IMR-90 (cell line): ENCODE results near the gene ABR. TPM values are rescaled to one million over a fixed set of nuclear protein-coding genes. Genes with fewer than 3 reads are reported as not detected.

Experiments
- ATAC-seq: fragments of 200-7000 bp; cut with Tn5 transposase; 2 replicates; pipeline ENCODE4 v1.9.1; 2020; ENCODE audit warnings: low read depth, mild to moderate bottlenecking, moderate library complexity
- BruUV-seq: library from RNA; stranded (reverse); fragments of 400-500 nt; replicated peaks from 2 replicates; lab custom pipeline; 2021; lab: Mats Ljungman, UMichigan
- CTCF ChIA-PET: fragments of 300-600 bp; formaldehyde crosslinking; extraction: SDS; loops from one replicate; lab custom pipeline; 2021; ENCODE audit warnings: antibody characterized with exemption; lab: Yijun Ruan, JAX
- POLR2A ChIA-PET: fragments of 300-600 bp; sonication (Branson Sonifier 250); formaldehyde crosslinking; loops from one replicate; lab custom pipeline; 2022; ENCODE audit warnings: antibody characterized with exemption; ENCODE audit not compliant: unreplicated experiment; lab: Charles Lee
- DNase-seq: peaks from one replicate; pipeline ENCODE4 v3.0.0; 2013
- H2AFZ ChIP-seq: replicated peaks from 2 replicates; pipeline ENCODE3; 2013; ENCODE audit warnings: low read length, mild to moderate bottlenecking; ENCODE audit not compliant: poor library complexity
- H2AK5ac ChIP-seq: 2 replicates; pipeline ENCODE4 v1.6.1; 2013; ENCODE audit warnings: low read depth, low read length, inconsistent platforms
- H2AK9ac ChIP-seq: replicated peaks from 2 replicates; pipeline ENCODE3; 2013; ENCODE audit warnings: mild to moderate bottlenecking, low read depth, low read length, moderate library complexity; ENCODE audit not compliant: poor library complexity
- H2BK120ac ChIP-seq: 2 replicates; pipeline ENCODE4 v1.6.1; 2013; ENCODE audit warnings: low read depth, low read length, inconsistent platforms
- H2BK15ac ChIP-seq: 3 replicates; pipeline ENCODE4 v1.6.1; 2013; ENCODE audit warnings: low read depth, low read length, inconsistent platforms
- H2BK20ac ChIP-seq: 2 replicates; pipeline ENCODE4 v1.6.1; 2013; ENCODE audit warnings: low read depth, mild to moderate bottlenecking, inconsistent platforms, low read length, moderate library complexity
- H2BK5ac ChIP-seq: 2 replicates; pipeline ENCODE4 v1.6.1; 2013; ENCODE audit warnings: mild to moderate bottlenecking, low read depth, low read length, inconsistent platforms; ENCODE audit not compliant: poor library complexity, severe bottlenecking
- H3K14ac ChIP-seq: replicated peaks from 2 replicates; pipeline ENCODE4 v1.6.1; 2013; ENCODE audit warnings: low read depth, low read length, inconsistent platforms
- H3K18ac ChIP-seq: 2 replicates; pipeline ENCODE4 v1.6.1; 2013; ENCODE audit warnings: low read depth, low read length, control low read depth
- H3K23ac ChIP-seq: 2 replicates; pipeline ENCODE4 v1.6.1; 2013; ENCODE audit warnings: low read depth, low read length, inconsistent platforms
- H3K27ac ChIP-seq: 2 replicates; pipeline ENCODE4 v1.5.1; 2013; ENCODE audit warnings: mild to moderate bottlenecking, control low read depth, low read length; ENCODE audit not compliant: insufficient read depth
- H3K27me3 ChIP-seq: 2 replicates; pipeline ENCODE4 v1.6.1; 2013; ENCODE audit warnings: low read length; ENCODE audit not compliant: control insufficient read depth, insufficient read depth
- H3K36me3 ChIP-seq: 2 replicates; pipeline ENCODE4 v1.6.1; 2013; ENCODE audit warnings: low read length, mixed read lengths; ENCODE audit not compliant: control insufficient read depth, insufficient read depth
- H3K4ac ChIP-seq: 2 replicates; pipeline ENCODE4 v1.6.1; 2013; ENCODE audit warnings: low read depth, low read length, inconsistent platforms
- H3K4me1 ChIP-seq: 2 replicates; pipeline ENCODE4 v1.6.1; 2013; ENCODE audit warnings: low read length, mixed read lengths; ENCODE audit not compliant: control insufficient read depth, insufficient read depth
- H3K4me2 ChIP-seq: 2 replicates; pipeline ENCODE4 v1.6.1; 2013; ENCODE audit warnings: low read depth, mild to moderate bottlenecking, control low read depth, low read length, moderate library complexity
- H3K4me3 ChIP-seq: 2 replicates; pipeline ENCODE4 v1.5.1; 2013; ENCODE audit warnings: low read depth, mild to moderate bottlenecking, control low read depth, low read length, moderate library complexity; ENCODE audit not compliant: insufficient read depth
- H3K56ac ChIP-seq: 2 replicates; pipeline ENCODE4 v1.6.1; 2013; ENCODE audit warnings: low read length, inconsistent platforms; ENCODE audit not compliant: insufficient read depth; ENCODE audit errors: extremely low read depth
- H3K79me1 ChIP-seq, 2 experiments: 2 replicates each; pipeline ENCODE4 v1.6.1; 2013; ENCODE audit warnings: low read length in 2 of 2, inconsistent platforms in 1 of 2, low read depth in 1 of 2
- H3K9ac ChIP-seq: 2 replicates; pipeline ENCODE4 v1.6.1; 2013; ENCODE audit warnings: low read depth, low read length, control low read depth
- H3K9me1 ChIP-seq: 2 replicates; pipeline ENCODE4 v1.6.1; 2013; ENCODE audit warnings: low read length, inconsistent platforms; ENCODE audit not compliant: insufficient read depth
- H3K9me3 ChIP-seq: 2 replicates; pipeline ENCODE4 v1.6.1; 2013; ENCODE audit warnings: low read length; ENCODE audit not compliant: control insufficient read depth, insufficient read depth
- H4K20me1 ChIP-seq: 2 replicates; pipeline ENCODE4 v1.6.1; 2013; ENCODE audit warnings: low read length, inconsistent platforms; ENCODE audit not compliant: insufficient read depth
- H4K5ac ChIP-seq: 2 replicates; pipeline ENCODE4 v1.6.1; 2013; ENCODE audit warnings: mild to moderate bottlenecking, low read depth, low read length, control low read depth
- H4K8ac ChIP-seq, 2 experiments: 2 replicates each; pipeline ENCODE4 v1.6.1; 2013; ENCODE audit warnings: low read depth in 2 of 2, low read length in 2 of 2, control low read depth in 1 of 2, inconsistent platforms in 1 of 2
- H4K91ac ChIP-seq: 2 replicates; pipeline ENCODE4 v1.6.1; 2013; ENCODE audit warnings: low read depth, low read length, inconsistent platforms; ENCODE audit not compliant: insufficient read depth
- BHLHE40 ChIP-seq: fragments of 150-350 bp; IDR thresholded peaks from 2 replicates; pipeline ENCODE4 v1.6.1; 2016; ENCODE audit warnings: mild to moderate bottlenecking, low read depth, low read length
- CHD1 ChIP-seq: IDR thresholded peaks from 2 replicates; pipeline ENCODE4 v1.6.1; 2012; ENCODE audit warnings: low read depth, low read length, improper control_type of control experiment
- FOS ChIP-seq: fragments of 150-350 bp; IDR thresholded peaks from 2 replicates; pipeline ENCODE4 v1.6.1; 2016; ENCODE audit warnings: low read depth, low read length
- MAFK ChIP-seq: IDR thresholded peaks from 2 replicates; pipeline ENCODE4 v1.6.1; 2012; ENCODE audit warnings: low read depth, low read length, improper control_type of control experiment
- MAZ ChIP-seq: IDR thresholded peaks from 2 replicates; pipeline ENCODE4 v1.6.1; 2012; ENCODE audit warnings: low read depth, mild to moderate bottlenecking, low read length, improper control_type of control experiment, moderate library complexity, borderline replicate concordance
- MXI1 ChIP-seq: IDR thresholded peaks from 2 replicates; pipeline ENCODE4 v1.6.1; 2012; ENCODE audit warnings: low read depth, mild to moderate bottlenecking, low read length, moderate library complexity, borderline replicate concordance
- NFE2L2 ChIP-seq: fragments of 150-350 bp; IDR thresholded peaks from 2 replicates; pipeline ENCODE4 v1.6.1; 2016; ENCODE audit warnings: low read depth, mild to moderate bottlenecking, low read length
- POLR2A ChIP-seq: IDR thresholded peaks from 2 replicates; pipeline ENCODE4 v1.6.1; 2012; ENCODE audit warnings: mild to moderate bottlenecking, low read depth, low read length
- RAD21 ChIP-seq: IDR thresholded peaks from 2 replicates; pipeline ENCODE4 v1.6.1; 2012; ENCODE audit warnings: low read length, improper control_type of control experiment
- RFX5 ChIP-seq: IDR thresholded peaks from 2 replicates; pipeline ENCODE4 v1.8.0; 2012; ENCODE audit warnings: low read depth, mild to moderate bottlenecking, low read length, moderate library complexity
- SMC3 ChIP-seq: fragments of 150-350 bp; IDR thresholded peaks from 2 replicates; pipeline ENCODE4 v1.6.1; 2016; ENCODE audit warnings: low read depth, mild to moderate bottlenecking, antibody characterized with exemption, low read length, moderate library complexity
- WGBS, 2 experiments: methylation state at CpG; one replicate each; pipeline versions ENCODE4 v1.1.5 to v1.1.7; 2013; ENCODE audit warnings: missing lambda C conversion rate in 2 of 2; ENCODE audit not compliant: insufficient read length in 1 of 2; ENCODE audit errors: extremely low coverage in 2 of 2; 5-methylcytosine and 5-hydroxymethylcytosine counted together
- dilution Hi-C: fragments of 300-500 bp; cut with HindIII; formaldehyde crosslinking; loops from one replicate; pipeline ENCODE4 v1.14.3; 2018; ENCODE audit warnings: low sequenced_read_pairs; ENCODE audit not compliant: unreplicated experiment
- in situ Hi-C: fragments of 300-500 bp; cut with MboI; formaldehyde crosslinking; loops from 3 replicates; pipeline ENCODE4 v1.14.3; 2019; ENCODE audit warnings: low sequenced_read_pairs, inconsistent platforms, mixed read lengths
- intact Hi-C: fragments of 100-400 bp; cut with micrococcal nuclease; formaldehyde crosslinking; loops from 2 replicates; pipeline ENCODE4 v1.10.0; 2022
- polyA plus RNA-seq, 3 experiments: library from polyadenylated mRNA; depleted of rRNA; stranded (reverse); fragments of >200 nt; gene quantifications; 2 replicates each; pipeline ENCODE4 v1.2.3, GENCODE V29; 2012; ENCODE audit warnings: low replicate concordance in 1 of 3
- total RNA-seq: library from RNA; depleted of rRNA; stranded (reverse); fragments of >200 nt; gene quantifications from 2 replicates; pipeline ENCODE4 v1.2.3, GENCODE V29; 2012
- TF ChIP-seq, protein P1 (sequence below): conservative IDR thresholded peaks from 2 replicates; pipeline ENCODE4 v1.5.1; 2012; ENCODE audit warnings: mild to moderate bottlenecking, low read depth, low read length, improper control_type of control experiment
- TF ChIP-seq, protein P2 (sequence below): fragments of 150-350 bp; IDR thresholded peaks from 2 replicates; pipeline ENCODE4 v1.6.1; 2017; ENCODE audit warnings: mild to moderate bottlenecking, antibody characterized with exemption, low read length, low read depth
- TF ChIP-seq, protein P3 (sequence below): fragments of 150-350 bp; IDR thresholded peaks from 2 replicates; pipeline ENCODE4 v1.6.1; 2016; ENCODE audit warnings: low read depth, mild to moderate bottlenecking, low read length, moderate library complexity, borderline replicate concordance

ABR gene
- total and polyA plus RNA-seq, 2 of the 4 experiments (the other 2 are of a cell fraction) = 28.3 to 79.7 TPM

GRCh38 chr17:1226308-1226707, 46.5 kb upstream of the ABR start:
- no peak overlapping the region for H2AFZ ChIP-seq
- in situ Hi-C loops = no loop called here
- no peak overlapping the region for H3K27ac ChIP-seq
- no peak overlapping the region for H4K91ac ChIP-seq
- H2AK9ac ChIP-seq = no peak overlapping the region
- no peaks in the 10 kb centered on the region for H3K9me1 ChIP-seq
- H3K14ac ChIP-seq = no peak overlapping the region
- peaks cover 5% of the 10 kb centered on the region for H3K9me3 ChIP-seq
- H4K5ac ChIP-seq = no peak overlapping the region
- no peak overlapping the region for H2BK120ac ChIP-seq
- no peak overlapping the region for H2AK5ac ChIP-seq
- peaks cover 6% of the 10 kb centered on the region for H4K20me1 ChIP-seq
- CTCF ChIA-PET = no interaction called here
- H3K56ac ChIP-seq = no peak overlapping the region
- H4K8ac ChIP-seq = no peak overlapping the region
- TF ChIP-seq MXI1 = no peak
- no peak for TF ChIP-seq MAZ
- no peak for TF ChIP-seq CHD1
- TF ChIP-seq FOS = no peak
- TF ChIP-seq RFX5 = no peak
- no peak for TF ChIP-seq BHLHE40
- TF ChIP-seq, protein P1, sequence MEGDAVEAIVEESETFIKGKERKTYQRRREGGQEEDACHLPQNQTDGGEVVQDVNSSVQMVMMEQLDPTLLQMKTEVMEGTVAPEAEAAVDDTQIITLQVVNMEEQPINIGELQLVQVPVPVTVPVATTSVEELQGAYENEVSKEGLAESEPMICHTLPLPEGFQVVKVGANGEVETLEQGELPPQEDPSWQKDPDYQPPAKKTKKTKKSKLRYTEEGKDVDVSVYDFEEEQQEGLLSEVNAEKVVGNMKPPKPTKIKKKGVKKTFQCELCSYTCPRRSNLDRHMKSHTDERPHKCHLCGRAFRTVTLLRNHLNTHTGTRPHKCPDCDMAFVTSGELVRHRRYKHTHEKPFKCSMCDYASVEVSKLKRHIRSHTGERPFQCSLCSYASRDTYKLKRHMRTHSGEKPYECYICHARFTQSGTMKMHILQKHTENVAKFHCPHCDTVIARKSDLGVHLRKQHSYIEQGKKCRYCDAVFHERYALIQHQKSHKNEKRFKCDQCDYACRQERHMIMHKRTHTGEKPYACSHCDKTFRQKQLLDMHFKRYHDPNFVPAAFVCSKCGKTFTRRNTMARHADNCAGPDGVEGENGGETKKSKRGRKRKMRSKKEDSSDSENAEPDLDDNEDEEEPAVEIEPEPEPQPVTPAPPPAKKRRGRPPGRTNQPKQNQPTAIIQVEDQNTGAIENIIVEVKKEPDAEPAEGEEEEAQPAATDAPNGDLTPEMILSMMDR = no peak
- TF ChIP-seq, protein P2, sequence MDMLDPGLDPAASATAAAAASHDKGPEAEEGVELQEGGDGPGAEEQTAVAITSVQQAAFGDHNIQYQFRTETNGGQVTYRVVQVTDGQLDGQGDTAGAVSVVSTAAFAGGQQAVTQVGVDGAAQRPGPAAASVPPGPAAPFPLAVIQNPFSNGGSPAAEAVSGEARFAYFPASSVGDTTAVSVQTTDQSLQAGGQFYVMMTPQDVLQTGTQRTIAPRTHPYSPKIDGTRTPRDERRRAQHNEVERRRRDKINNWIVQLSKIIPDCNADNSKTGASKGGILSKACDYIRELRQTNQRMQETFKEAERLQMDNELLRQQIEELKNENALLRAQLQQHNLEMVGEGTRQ = no peak
- TF ChIP-seq SMC3 = no peak
- TF ChIP-seq, protein P3, sequence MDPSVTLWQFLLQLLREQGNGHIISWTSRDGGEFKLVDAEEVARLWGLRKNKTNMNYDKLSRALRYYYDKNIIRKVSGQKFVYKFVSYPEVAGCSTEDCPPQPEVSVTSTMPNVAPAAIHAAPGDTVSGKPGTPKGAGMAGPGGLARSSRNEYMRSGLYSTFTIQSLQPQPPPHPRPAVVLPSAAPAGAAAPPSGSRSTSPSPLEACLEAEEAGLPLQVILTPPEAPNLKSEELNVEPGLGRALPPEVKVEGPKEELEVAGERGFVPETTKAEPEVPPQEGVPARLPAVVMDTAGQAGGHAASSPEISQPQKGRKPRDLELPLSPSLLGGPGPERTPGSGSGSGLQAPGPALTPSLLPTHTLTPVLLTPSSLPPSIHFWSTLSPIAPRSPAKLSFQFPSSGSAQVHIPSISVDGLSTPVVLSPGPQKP = no peak
- TF ChIP-seq NFE2L2 = no peak
- no peak for TF ChIP-seq RAD21
- no peak for TF ChIP-seq POLR2A
- no peak for TF ChIP-seq MAFK
- H3K9ac ChIP-seq = no peak overlapping the region
- no peak overlapping the region for H3K4me2 ChIP-seq
- H3K4ac ChIP-seq = no peak overlapping the region
- H3K4me3 ChIP-seq = no peak overlapping the region
- H3K79me1 ChIP-seq = no peaks in the 10 kb centered on the region
- no peak overlapping the region for H2BK5ac ChIP-seq
- H3K4me1 ChIP-seq = no peaks in the 10 kb centered on the region; the same call in 1 of the 2 replicates
- ATAC-seq = no peak
- 44% methylated on average over 3 of the region's 3 CpGs; no CpG with 5 or more reads in 1 of the 2 experiments for WGBS, 2 experiments
- dilution Hi-C loops = no loop called here
- BruUV-seq = no TSS peak
- intact Hi-C loops = no loop called here
- no peak overlapping the region for H3K18ac ChIP-seq
- POLR2A ChIA-PET = no interaction called here
- no peak for DNase-seq
- H2BK15ac ChIP-seq = no peak overlapping the region
- no peaks in the 10 kb centered on the region for H3K36me3 ChIP-seq
- H2BK20ac ChIP-seq = no peak overlapping the region
- H3K27me3 ChIP-seq = peaks cover 74% of the 10 kb centered on the region
- H3K23ac ChIP-seq = no peak overlapping the region
